Heart left ventricle (tissue), 16 donors: Measurements from ENCODE around the gene C11orf97. TPM values are rescaled to one million over a fixed set of nuclear protein-coding genes. Genes with fewer than 3 reads are reported as not detected.

Source experiments
- ATAC-seq, 4 donors: fragments of 200-7000 bp; cut with Tn5 transposase; one replicate each; pipeline ENCODE4 v1.9.1; 2020 to 2022; ENCODE audit warnings: moderate library complexity in 4 of 4, mild to moderate bottlenecking in 3 of 4, moderate number of reproducible peaks in 1 of 4
- DNase-seq, 5 donors: peaks; one replicate each; pipeline ENCODE4 v3.0.0-alpha.2; 2020
- H3K27ac ChIP-seq, 12 donors: fragments of 200-600 bp; sonication (generic) in 4 of 12; one replicate each; pipeline versions ENCODE4 v1.5.0 to v1.8.0; 2016 to 2022; ENCODE audit warnings: mild to moderate bottlenecking in 2 of 12
- H3K27me3 ChIP-seq, 9 donors: fragments of 200-600 bp; sonication (generic) in 2 of 9; one replicate each; pipeline versions ENCODE4 v1.5.1 to v1.8.0; 2016 to 2022; ENCODE audit warnings: mild to moderate bottlenecking in 3 of 9
- H3K36me3 ChIP-seq, 9 donors: fragments of 200-600 bp; sonication (generic) in 2 of 9; one replicate each; pipeline versions ENCODE4 v1.5.0 to v1.8.0; 2018 to 2022; ENCODE audit warnings: mild to moderate bottlenecking in 2 of 9
- H3K4me1 ChIP-seq, 12 donors: fragments of 200-600 bp; sonication (generic) in 4 of 12; one replicate each; pipeline versions ENCODE4 v1.5.0 to v1.8.0; 2016 to 2022; ENCODE audit warnings: mild to moderate bottlenecking in 3 of 12
- H3K4me3 ChIP-seq, 12 donors: fragments of 200-600 bp; sonication (generic) in 4 of 12; one replicate each; pipeline versions ENCODE4 v1.5.0 to v1.8.0; 2017 to 2022; ENCODE audit warnings: mild to moderate bottlenecking in 9 of 12, moderate library complexity in 4 of 12
- H3K9me3 ChIP-seq, 12 donors: fragments of 200-600 bp; sonication (generic) in 4 of 12; one replicate each; pipeline versions ENCODE4 v1.5.0 to v1.8.0; 2016 to 2022; ENCODE audit warnings: mild to moderate bottlenecking in 1 of 12
- POLR2A ChIP-seq, 2 donors: fragments of 450-650 bp; IDR thresholded peaks; one replicate each; pipeline ENCODE4 v1.6.1; 2017; ENCODE audit warnings: antibody characterized with exemption in 2 of 2, mild to moderate bottlenecking in 2 of 2, moderate library complexity in 2 of 2
- WGBS, 4 donors: extraction: QIAGEN DNeasy Blood & Tissue Kit in 2 of 4; methylation state at CpG; one replicate each; pipeline versions ENCODE4 v1.1.5 to v1.1.7; 2013 to 2018; 5-methylcytosine and 5-hydroxymethylcytosine counted together
- intact Hi-C, 10 donors: fragments of 100-400 bp; cut with DNase I; formaldehyde crosslinking; loops; one replicate each; pipeline versions ENCODE4 v1.11.1 to v1.14.2; 2022
- long read RNA-seq, 3 donors: library from polyadenylated mRNA; unstranded; transcript quantifications; one replicate each; pipeline ENCODE4 v2.0.0, GENCODE V29; 2020 to 2021
- polyA plus RNA-seq, 2 donors: library from polyadenylated mRNA; stranded (reverse); fragments of 200-250 nt; gene quantifications; one replicate each; pipeline ENCODE4 v1.2.3, GENCODE V29; 2013
- total RNA-seq, 9 donors: library from RNA; depleted of rRNA in 2 of 9; stranded (reverse); fragments of >200 nt in 2 of 9; fragmentation: NEBNext Ultra II Directional in 3 of 9; extraction: Animal tissue kit (Norgen Biotek cat#: 25700) in 3 of 9; gene quantifications; one replicate each; pipeline versions ENCODE4 v1.1.0 to v1.2.4, GENCODE V29; 2016 to 2023
- TF ChIP-seq, protein P1 (sequence below), 12 donors: fragments of 200-600 bp; sonication (generic) in 4 of 12; IDR thresholded peaks; one replicate each; pipeline versions ENCODE4 v1.5.0 to v1.8.0; 2018 to 2022; ENCODE audit warnings: antibody characterized with exemption in 12 of 12, mild to moderate bottlenecking in 5 of 12
- donor health status: ischemic (EF 13 %, LVEDD 7.1; RV severe dilation, severe dysfunction).
- donor health status: healthy with polysubstance abuse.
- donor health status: DM: no; HTN: yes; CAD: no.
- donor health status: DM: no; HTN: no; CAD: no.
- donor health status: ischemic (EF 25% LVEDD 6.9; RV normal size, moderate dysfunction).
- donor health status: ischemic (EF 25% LVEDD 5.7; RV mildly dilated, moderate dysfunction).
- donor health status: healthy.
- donor health status: DM: yes; HTN: yes; CAD: no.
- donor health status: ischemic (EF 35%, LVEDD 5.7; RV mildly dilated, moderate dysfunction).
- donor health status: nonischemic (EF 11% LVEDD 7.7; RV severe dilation, severe dysfunction).
- donor health status: DM: yes; HTN: yes; CAD: no.
- donor health status: PGD.
- donor health status: ischemic (EF 29% LVEDD 5.4; RV normal size, mild dysfunction).
- donor health status: nonischemic (EF 23%, LVEDD 6.1; RV moderate dilation, normal function).

The C11orf97 gene, protein sequence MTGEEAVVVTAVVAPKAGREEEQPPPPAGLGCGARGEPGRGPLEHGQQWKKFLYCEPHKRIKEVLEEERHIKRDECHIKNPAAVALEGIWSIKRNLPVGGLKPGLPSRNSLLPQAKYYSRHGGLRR
- total RNA-seq (not detected), polyA plus RNA-seq (not detected)
- long read RNA-seq, donor 1: 0 reads
- long read RNA-seq, donor 2: 0 reads
- long read RNA-seq, donor 3: 0 reads

DNA sequence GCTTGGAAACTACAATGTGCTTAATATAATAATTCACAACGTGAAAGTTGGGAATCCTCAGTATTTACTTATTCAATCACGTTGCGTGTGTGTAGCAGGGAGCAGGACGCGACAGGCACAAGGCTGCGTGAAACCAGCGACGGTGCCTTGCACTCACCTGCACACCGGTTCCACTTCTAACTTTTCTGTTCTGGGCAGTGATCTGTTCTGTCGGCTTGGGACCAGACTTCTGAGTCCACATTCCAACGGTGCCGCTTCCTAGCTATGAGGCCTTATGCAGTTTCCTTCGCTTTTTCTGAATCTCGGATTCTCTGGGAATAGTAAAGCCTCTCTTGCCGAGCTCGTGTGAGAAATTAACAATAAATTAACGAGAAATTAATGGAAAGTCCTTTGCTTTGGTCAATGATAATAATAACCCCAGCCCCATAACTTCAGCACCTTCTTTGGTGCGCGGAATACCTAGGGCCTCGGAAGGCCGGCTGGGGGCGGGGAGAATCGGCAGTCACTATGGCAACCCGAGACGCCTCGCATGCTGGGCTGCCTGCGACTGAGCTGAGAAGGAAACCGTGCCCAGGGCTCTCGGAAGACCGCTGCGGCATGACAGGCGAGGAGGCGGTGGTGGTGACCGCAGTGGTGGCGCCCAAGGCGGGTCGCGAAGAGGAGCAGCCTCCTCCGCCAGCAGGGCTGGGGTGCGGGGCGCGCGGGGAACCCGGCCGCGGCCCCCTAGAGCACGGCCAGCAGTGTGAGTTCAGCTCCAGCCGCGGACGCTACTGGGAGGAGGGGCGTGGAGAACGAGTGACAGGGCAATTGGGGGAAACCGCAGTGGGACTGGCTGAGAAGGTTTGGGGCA, at the start of gene C11orf97:
Gene C11orf97, plus strand, starts transcription at position 530 of the 850 bp plus-strand sequence. Its CDS starts 68 bp downstream, at position 598.
- H3K4me1 ChIP-seq: peaks cover 0 to 16% (median 4%) of the 10 kb centered on the region in 12 donors
- peak; percentile 37 to 80 (median 60) for DNase-seq
- H3K27me3 ChIP-seq: peaks cover 0 to 8% (median 0%) of the 10 kb centered on the region in 9 donors
- no peaks in the 10 kb centered on the region for H3K36me3 ChIP-seq
- intact Hi-C loops: no loop called here
- TF ChIP-seq, protein P1, sequence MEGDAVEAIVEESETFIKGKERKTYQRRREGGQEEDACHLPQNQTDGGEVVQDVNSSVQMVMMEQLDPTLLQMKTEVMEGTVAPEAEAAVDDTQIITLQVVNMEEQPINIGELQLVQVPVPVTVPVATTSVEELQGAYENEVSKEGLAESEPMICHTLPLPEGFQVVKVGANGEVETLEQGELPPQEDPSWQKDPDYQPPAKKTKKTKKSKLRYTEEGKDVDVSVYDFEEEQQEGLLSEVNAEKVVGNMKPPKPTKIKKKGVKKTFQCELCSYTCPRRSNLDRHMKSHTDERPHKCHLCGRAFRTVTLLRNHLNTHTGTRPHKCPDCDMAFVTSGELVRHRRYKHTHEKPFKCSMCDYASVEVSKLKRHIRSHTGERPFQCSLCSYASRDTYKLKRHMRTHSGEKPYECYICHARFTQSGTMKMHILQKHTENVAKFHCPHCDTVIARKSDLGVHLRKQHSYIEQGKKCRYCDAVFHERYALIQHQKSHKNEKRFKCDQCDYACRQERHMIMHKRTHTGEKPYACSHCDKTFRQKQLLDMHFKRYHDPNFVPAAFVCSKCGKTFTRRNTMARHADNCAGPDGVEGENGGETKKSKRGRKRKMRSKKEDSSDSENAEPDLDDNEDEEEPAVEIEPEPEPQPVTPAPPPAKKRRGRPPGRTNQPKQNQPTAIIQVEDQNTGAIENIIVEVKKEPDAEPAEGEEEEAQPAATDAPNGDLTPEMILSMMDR (IDR thresholded peaks at IDR 0.05): no peak
- no peak for TF ChIP-seq POLR2A (IDR thresholded peaks at IDR 0.05)
- peak in 3 of 4 donors; percentile 69 to 91 (median 89) for ATAC-seq
- 16 to 28% (median 18%) methylated on average over 38 to 53 of the region's 53 CpGs for WGBS, 4 donors
- H3K4me3 ChIP-seq: peak within 1 kb of the TSS; percentile 32 to 64 (median 52)
- no peaks in the 10 kb centered on the region for H3K9me3 ChIP-seq
- H3K27ac ChIP-seq: no peak within 1 kb of the TSS

DNA sequence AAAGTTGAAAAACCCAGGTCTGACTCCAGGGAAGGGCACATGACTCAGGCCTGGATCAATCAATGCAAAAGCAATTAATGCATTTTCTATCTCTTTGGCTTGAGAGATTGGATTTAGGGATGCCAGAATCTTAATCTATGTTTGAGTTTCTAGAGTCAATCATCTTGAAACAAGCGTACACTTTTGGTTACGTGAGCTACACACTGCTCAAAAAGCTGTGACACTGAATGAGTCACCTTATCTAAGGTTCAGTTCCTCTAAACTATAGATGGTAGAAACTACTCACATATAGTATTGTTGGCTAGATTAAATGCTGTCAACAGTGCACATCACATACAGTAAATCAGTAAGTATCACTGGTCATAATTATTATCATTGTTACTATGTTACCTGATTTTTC, 42.8 kb upstream of the C11orf97 start:
- WGBS, 4 donors: 94 to 100% (median 96%) methylated on average over 2 of the region's 2 CpGs
- no peak for DNase-seq
- no peak for ATAC-seq
- intact Hi-C loops: no loop called here
- TF ChIP-seq, protein P1 (IDR thresholded peaks at IDR 0.05): no peak
- TF ChIP-seq POLR2A (IDR thresholded peaks at IDR 0.05): no peak
- H3K36me3 ChIP-seq: peaks cover 0 to 90% (median 66%) of the 10 kb centered on the region in 9 donors
- no peak overlapping the region for H3K27ac ChIP-seq
- no peak overlapping the region for H3K4me3 ChIP-seq
- H3K27me3 ChIP-seq: no peaks in the 10 kb centered on the region
- peaks cover 0 to 14% (median 0%) of the 10 kb centered on the region in 12 donors for H3K4me1 ChIP-seq
- H3K9me3 ChIP-seq: no peaks in the 10 kb centered on the region

DNA sequence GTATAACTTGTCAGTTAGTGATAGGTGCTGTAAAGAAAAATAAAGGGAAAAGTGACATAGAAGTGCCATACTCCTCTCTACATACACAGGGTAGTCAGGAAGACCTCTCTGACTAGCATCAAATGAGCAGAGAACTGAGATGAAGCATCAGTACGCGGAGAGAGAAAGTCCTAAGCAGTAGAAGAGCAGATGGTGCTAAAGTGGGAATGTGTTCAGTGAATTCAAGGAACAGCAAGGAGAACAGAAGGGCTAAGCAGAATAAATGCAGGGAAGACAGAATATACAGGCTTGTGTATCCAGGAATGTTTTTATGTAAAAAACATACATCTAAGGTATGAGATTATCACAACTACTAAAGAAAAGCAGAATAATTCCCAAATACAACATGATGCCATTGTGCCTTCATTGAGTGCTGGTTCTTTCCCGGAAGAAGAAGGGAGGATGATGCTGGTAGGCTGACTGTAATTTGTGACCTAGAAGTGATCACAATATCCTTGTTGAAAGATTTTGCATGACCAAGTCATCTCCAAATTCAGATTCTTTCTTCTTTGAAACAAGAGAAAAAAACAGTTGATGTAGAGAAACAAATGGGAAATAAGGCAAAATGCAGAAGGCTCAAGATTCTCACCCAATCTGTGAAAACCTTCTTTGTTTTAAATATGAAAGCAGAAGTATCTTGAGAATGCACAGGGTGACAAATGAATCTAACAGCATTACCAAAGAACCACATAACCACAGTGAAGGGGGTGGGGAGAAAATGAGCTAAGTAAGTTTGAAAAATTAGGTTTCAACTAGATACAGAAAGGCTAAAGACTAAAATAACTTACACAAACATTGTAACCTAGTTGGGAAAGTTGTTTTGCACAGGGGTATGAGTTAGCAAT, 39.1 kb upstream of the C11orf97 start:
- DNase-seq (no peak), ATAC-seq (no peak)
- Histone ChIP-seq H3K9me3 (no peaks in the 10 kb centered on the region), H3K27ac (peak overlapping the region in 1 of 12 donors; percentile 10), H3K27me3 (no peaks in the 10 kb centered on the region), H3K4me3 (no peak overlapping the region), H3K36me3 (peaks cover 0 to 86% (median 56%) of the 10 kb centered on the region in 9 donors), H3K4me1 (peaks cover 0 to 14% (median 0%) of the 10 kb centered on the region in 12 donors)
- WGBS, 4 donors: 96 to 98% (median 96%) methylated on average over 3 of the region's 3 CpGs
- intact Hi-C loops: loop anchor here in 1 of 10 donors (2.0 kb wide), 1 partner anchor 46 kb away; no protein-coding TSS in a partner anchor
- TF ChIP-seq, protein P1 (IDR thresholded peaks at IDR 0.05): no peak
- TF ChIP-seq POLR2A (IDR thresholded peaks at IDR 0.05): no peak
